Measurements from ENCODE around the gene UBASH3B.
"Not testable (repeated sequence)": the region's sequence is repeated elsewhere in the genome, so short reads cannot be mapped to it uniquely, and the experiment has no call there.

Gene UBASH3B

DNA sequence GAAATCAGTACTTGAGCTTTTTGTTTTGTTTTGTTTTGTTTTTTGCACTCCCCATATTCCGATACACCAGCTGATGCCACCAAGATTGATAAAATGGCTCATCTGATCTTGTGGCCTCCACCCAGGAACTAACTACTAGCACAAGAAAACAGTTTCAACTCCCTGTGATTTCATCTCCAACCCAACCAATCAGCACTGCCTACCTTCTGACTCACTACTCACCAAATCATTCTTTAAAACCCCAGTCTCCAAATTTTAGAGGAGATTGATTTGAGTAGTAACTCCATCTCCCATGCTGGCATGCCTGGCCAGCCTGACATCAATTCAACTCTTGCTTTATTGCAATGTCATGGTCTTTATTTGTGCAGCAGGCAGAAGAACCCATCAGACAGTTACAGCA lies 166.7 kb downstream of the UBASH3B start:
- no peak for DNase-seq

DNA sequence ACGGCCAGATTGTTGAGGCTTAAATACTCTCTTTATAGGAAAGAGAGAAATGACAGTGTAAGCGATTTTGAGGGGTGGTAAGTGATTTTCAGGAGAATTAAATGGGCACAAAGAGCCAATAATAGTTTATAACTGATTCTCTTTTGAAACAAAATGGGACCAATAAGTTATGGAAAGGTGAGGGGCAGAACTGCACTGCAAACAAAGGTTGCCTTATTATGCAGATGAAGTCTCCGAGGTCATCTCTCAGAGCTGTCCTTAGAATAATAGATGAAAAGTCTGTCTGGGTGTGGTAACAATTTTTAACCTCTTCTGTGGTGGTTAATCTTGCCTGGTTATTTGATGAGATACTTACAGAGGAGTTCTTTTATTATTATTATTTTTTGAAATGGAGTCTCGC lies 168.0 kb downstream of the UBASH3B start:
- DNase-seq, result no peak

DNA sequence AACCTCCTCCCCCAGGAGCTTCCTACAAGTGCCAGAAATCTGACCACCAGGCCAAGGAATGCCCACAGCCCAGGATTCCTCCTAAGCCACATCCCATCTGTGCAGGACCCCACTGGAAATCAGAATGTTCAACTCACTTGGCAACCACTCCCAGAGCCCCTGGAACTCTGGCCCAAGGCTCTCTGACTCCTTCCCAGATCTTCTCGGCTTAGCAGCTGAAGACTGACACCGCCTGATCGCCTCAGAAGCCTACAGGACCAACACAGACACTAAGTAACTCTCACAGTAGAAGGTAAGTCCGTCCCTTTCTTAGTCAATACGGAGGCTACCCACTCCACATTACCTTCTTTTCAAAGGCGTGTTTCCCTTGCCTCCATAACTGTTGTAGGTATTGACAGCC lies 173.8 kb downstream of the UBASH3B start:
- not testable (repeated sequence) for DNase-seq

DNA sequence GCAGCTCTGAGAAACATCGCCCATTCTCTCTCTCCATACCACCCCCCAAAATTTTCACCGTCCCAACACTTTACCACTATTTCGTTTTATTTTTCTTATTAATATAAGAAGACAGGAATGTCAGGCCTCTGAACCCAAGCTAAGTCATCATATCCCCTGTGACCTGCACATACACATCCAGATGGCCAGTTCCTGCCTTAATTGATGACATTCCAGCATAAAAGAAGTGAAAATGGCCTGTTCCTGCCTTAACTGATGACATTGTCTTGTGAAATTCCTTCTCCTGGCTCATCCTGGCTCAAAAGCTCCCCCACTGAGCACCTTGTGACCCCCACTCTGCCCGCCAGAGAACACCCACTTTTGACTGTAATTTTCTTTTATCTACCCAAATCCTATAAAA lies 176.8 kb downstream of the UBASH3B start:
- not testable (repeated sequence) for DNase-seq

DNA sequence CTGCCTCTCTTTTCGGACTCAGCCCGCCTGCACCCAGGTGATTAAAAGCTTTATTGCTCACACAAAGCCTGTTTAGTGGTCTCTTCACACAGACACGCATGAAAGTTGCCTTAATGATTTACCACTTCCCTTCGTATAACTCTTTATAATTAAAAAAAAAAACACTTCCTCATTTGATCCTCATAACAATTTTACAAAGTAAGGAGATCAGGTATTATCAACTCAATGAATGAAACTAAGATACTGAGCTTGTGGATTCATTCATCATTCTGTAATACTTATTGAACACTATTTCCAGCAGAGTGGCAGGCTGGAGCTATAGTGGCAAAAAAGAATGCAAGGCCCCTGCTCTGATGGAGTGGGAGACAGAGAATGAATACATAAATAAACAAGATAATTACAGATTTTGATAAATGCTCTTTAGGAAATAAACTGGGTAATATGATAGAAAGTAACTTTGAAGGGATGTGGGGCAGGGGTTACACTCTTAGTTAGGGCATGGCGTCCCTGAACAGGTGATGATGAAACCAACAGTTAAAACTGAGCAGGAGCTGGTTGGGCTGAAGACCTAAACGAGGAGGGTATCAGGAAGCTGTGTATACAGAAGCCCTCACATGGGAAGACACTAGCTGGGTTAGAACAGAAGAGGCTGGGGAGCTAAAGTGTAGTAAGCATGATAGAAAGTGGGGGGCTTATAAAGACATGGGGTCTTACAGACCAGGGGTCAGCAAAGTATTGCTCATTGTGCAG lies 177.4 kb downstream of the UBASH3B start:
- DNase-seq, result no peak

GRCh38 chr11:122833846-122834464 lies 178.4 kb downstream of the UBASH3B start:
- DNase-seq, result no peak

DNA sequence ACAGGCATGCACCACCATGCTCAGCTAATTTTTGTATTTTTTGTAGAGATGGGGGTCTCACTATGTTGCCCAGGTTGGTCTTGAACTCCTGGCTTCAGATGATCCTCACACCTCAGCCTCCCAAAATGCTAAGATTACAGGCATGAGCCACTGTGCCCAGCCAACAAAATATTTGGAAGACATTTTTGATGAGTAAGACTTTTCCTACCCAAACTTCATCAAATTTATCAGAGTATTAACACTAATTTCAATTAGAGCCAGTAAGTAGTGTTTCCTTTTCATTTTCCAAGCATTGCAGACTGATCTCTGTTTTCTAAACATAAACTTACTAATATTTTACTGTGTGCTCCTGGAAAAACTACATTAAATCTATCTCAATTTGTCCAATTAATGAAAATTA lies 181.4 kb downstream of the UBASH3B start:
- DNase-seq, result no peak

GRCh38 chr11:122837528-122838346 lies 182.2 kb downstream of the UBASH3B start:
- no peak for DNase-seq

DNA sequence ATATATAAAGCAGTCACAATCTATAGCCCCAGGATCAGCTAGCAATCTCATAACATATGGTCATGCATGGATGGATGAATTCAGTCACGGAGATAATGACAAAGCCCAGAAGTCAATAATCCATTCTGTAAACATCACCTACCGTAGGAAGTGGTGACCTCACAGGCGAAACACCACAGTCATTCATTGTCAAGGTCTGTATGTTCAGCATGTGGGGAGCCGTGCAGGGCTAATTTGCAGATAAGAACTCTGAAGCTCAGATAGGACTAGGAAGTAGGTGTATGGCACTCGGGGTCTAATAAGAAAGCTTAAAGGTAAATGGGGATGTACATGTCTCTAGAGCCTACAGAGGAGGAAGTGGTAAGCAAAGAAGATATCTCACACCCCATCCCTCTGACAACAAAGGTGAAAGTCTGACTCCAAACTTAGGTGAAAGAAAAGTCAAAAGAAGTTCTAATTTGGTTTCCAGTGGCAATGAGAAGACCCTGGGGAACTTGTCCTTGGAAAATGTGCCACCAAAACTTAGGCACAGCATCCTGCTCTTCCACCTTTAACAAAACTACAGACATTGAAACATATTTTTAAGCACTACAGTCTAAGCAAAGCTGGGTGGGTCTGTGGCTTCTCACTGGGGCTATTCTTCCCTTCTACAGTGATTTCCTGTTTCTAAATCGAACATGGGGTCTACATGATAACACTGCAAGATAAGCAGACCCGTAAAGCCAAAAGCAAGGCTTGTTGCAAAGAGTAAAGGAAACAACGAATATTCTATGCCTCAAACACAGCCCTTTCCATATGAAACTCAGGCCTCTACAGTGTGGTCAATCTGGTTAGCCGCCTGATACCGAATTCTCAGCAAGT lies 188.0 kb downstream of the UBASH3B start:
- DNase-seq, result no peak

GRCh38 chr11:122847466-122847865 lies 191.9 kb downstream of the UBASH3B start:
- DNase-seq, result no peak

DNA sequence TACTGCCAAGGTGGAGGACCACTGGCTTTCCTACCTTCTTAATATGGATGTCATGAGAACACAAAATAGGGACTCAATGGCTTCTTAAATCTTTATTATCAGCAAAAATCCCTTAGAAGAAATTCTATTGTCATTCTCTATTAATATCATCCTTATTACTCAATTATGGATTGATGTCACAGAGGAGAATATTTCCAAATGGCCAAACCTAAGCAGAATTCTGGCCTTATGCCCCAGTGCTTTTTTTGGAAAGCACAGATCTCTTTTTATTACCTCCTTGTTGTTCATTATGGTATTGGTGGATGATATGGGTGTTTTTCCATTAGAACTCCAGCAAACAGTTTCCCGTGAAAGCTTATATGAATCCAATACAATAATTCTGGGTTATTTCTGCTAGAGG lies 192.7 kb downstream of the UBASH3B start:
- no peak for DNase-seq

GRCh38 chr11:122850076-122850631 lies 194.6 kb downstream of the UBASH3B start:
- DNase-seq, result no peak

DNA sequence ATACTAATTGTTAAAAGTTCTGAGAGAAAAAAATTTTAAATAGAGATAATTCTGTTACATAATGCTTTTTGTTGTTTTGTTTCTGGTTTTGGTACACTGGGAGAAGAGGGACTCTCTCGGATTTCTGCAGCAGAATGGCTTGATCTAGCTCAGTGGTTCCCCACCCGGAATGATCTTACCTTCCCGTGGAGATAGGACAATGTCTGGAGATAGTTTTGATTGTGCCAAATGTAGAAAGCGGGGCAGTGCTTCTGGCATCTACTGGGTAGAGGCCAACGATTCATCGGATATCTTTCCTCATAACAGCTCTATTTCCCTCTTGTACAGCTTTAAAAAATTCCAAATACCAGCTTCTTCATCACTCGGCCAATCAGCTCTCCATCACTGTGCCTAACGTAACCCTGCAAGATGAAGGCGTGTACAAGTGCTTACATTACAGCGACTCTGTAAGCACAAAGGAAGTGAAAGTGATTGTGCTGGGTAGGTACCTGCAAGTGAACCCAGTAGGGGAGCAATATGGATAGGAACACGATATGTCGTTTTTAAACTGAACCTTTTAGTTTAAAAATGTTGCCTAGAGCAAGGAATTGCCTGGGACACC lies 195.9 kb downstream of the UBASH3B start:
- no peak for DNase-seq

DNA sequence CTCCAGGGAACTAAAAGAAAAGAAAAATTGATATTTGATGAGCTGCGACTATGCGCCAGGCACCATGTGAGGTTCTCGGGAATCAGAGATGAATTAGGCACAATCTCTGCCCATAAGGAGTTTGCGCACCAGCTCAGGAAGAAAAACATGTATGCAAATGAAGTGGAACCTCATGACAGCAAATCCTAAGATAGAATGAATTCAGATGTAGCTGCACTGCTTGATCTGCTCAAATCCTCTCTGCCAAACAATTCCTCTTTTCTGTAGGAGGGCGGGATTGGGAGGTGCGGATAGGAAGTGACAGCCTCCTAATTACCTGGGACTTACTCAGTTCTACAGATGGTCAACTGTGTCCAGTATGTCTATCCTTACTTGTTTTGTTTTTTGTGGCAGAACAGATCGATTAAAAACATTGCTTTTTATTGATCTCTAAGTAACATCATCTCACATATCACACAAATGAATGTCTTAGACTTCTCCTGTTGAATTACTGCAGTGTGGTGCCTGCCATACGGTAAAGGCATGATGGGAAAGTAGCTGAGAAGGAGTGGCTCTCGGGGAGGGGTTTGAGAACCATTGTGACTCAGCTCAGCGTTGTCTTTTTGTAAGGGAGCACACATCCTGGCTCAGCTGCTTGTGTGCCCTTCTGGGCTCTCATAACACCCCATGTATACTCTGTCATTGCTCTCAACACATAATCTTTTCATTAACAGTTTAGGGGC lies 196.7 kb downstream of the UBASH3B start:
- no peak for DNase-seq

- DNase-seq, result no peak
These were observed 197.3 kb downstream of the UBASH3B start for GRCh38 chr11:122852796-122853160.

GRCh38 chr11:122853261-122853660 lies 197.7 kb downstream of the UBASH3B start:
- no peak for DNase-seq

GRCh38 chr11:122853971-122854446 lies 198.5 kb downstream of the UBASH3B start:
- DNase-seq, result no peak

DNA sequence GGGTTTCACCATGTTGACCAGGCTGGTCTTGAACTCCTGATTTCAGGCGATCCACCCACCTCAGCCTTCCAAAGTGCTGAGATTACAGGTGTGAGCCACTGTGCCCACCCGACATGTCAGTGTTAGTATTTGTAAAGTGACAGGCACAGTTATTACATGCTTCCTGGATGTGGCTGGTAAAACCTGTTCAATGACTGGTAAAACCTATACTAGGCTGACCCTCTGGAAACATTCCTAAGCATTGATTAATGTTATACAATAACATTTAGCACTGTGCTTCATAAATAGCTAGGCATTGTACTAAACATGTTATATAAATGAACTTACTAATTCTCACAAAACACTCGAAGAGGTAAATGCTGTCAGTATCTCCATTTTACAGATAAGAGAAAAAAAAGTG lies 206.1 kb downstream of the UBASH3B start:
- no peak for DNase-seq

- no peak for DNase-seq
These were observed 206.6 kb downstream of the UBASH3B start for GRCh38 chr11:122862091-122862490.

DNA sequence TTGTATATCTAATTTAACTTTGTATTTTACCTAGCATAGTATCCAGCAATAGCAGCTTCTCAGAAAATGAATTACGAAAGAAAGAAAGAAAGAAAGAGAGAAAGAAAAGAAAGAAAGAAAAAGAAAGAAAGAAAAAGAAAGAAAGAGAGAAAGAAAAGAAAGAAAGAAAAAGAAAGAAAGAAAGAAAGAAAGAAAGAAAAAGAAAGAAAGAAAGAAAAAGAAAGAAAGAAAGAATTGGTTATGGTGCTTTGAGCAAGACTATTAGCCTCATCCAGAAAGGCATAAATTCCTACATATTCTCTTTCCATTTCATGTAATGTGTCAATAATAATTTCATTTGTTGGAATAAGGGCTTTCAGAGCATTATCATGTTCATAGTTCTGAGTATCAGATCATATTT lies 207.6 kb downstream of the UBASH3B start:
- DNase-seq, result not testable (repeated sequence)

DNA sequence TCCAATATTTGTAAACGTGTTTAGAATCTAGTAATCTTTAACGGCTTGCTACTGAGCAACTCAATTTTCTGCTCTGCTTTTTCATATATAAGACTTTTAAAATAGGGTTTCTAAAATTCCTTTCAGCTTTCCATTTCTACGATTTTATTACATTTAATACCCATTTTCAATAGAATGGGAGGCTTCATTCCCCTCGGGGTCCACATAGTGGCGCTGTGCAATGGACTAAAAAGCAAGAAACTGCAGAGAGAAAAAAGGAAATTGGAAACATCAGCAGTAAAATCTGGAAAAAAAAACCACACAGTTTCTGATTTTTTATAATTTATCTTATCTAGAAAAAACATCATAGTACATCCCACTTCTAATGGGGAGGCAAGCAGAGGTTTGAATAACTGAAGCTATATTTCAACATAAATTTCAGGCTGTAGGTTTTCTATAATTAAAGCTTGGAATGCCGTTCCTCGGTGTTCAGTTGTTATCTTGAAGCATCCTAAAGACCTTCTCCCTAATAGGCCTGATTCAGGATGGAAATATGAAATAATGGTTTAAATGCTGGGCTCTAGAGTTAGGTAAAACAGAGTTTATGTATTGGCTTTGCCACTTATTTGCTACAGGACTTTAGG lies 208.3 kb downstream of the UBASH3B start:
- peak in 2 of 4 experiments; percentile 7 to 10 for DNase-seq

Measured in activated CD4-positive, CD25-positive, alpha-beta regulatory T cell (primary cell).